Mammary epithelial cell (primary cell): ENCODE data around the gene SPEM1.

ENCODE experiments used
- EZH2 ChIP-seq: IDR thresholded peaks from 2 replicates; pipeline ENCODE4 v1.6.1; 2012; ENCODE audit warnings: low read length, inconsistent platforms, borderline replicate concordance
- TF ChIP-seq, protein P1 (sequence below), 2 donors: IDR thresholded peaks in 1 of 2; conservative IDR thresholded peaks in 1 of 2; 2 replicates each; pipeline ENCODE4 v1.5.1; 2011 to 2012; ENCODE audit warnings: inconsistent platforms in 2 of 2, low read length in 2 of 2, mild to moderate bottlenecking in 2 of 2, control low read depth in 1 of 2, low read depth in 1 of 2; ENCODE audit not compliant: insufficient read depth in 1 of 2; ENCODE audit errors: extremely low read depth in 1 of 2

DNA sequence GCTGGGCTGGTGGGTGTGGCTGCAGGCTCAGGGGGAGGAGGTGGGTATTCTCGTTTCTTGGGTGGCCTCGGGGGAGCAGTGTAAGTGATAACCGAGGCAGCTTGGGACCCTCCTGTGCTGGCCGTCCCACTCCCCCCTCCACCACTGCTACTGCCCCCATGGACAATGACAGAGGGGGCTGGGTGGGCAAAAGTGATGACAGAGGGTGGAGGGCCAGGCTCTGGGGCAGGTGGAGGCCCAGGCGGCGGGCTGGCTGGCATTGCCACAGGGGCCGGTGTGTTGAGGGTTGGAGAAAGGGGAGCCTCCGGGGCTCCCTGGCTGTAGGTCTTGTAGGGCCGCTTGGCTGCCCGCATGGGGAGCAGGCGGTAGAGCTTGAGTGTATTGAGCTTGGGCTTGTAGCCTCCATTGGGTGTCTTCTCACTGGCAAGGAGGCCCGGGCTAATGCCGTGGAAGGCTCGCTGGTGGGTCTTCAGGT lies 43.3 kb downstream of the SPEM1 start:
- TF ChIP-seq, protein P1, sequence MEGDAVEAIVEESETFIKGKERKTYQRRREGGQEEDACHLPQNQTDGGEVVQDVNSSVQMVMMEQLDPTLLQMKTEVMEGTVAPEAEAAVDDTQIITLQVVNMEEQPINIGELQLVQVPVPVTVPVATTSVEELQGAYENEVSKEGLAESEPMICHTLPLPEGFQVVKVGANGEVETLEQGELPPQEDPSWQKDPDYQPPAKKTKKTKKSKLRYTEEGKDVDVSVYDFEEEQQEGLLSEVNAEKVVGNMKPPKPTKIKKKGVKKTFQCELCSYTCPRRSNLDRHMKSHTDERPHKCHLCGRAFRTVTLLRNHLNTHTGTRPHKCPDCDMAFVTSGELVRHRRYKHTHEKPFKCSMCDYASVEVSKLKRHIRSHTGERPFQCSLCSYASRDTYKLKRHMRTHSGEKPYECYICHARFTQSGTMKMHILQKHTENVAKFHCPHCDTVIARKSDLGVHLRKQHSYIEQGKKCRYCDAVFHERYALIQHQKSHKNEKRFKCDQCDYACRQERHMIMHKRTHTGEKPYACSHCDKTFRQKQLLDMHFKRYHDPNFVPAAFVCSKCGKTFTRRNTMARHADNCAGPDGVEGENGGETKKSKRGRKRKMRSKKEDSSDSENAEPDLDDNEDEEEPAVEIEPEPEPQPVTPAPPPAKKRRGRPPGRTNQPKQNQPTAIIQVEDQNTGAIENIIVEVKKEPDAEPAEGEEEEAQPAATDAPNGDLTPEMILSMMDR (conservative IDR thresholded peaks at IDR 0.05 in 1 of 2, IDR thresholded peaks at IDR 0.05 in 1 of 2; ENCODE audit: extremely low read depth in 1 of 2, insufficient read depth in 1 of 2, low read depth in 1 of 2, low read length in 2 of 2) = no peak
- TF ChIP-seq EZH2 = no peak
